GM23248 (cell line): ENCODE measurements around the gene KDM5A. TPM values are rescaled to one million over a fixed set of nuclear protein-coding genes. Genes with fewer than 3 reads are reported as not detected.

Experiments
- DNase-seq: peaks from one replicate; pipeline ENCODE4 v3.0.0-alpha.2; 2015
- H2AFZ ChIP-seq: fragments of 200-600 bp; sonication (generic); 2 replicates; pipeline ENCODE4 v1.6.1; 2016; ENCODE audit warnings: antibody characterized with exemption
- H3F3A ChIP-seq: fragments of 200-600 bp; sonication (generic); 2 replicates; pipeline ENCODE4 v1.6.1; 2016; ENCODE audit warnings: mild to moderate bottlenecking, antibody characterized with exemption, mixed run types; ENCODE audit not compliant: insufficient read depth
- H3K27ac ChIP-seq: fragments of 200-600 bp; sonication (generic); 2 replicates; pipeline ENCODE4 v1.5.1; 2016; ENCODE audit warnings: mild to moderate bottlenecking
- H3K27me3 ChIP-seq: fragments of 200-600 bp; sonication (generic); replicated peaks from 2 replicates; pipeline ENCODE4 v1.6.1; 2016; ENCODE audit warnings: mild to moderate bottlenecking; ENCODE audit not compliant: insufficient read depth
- H3K36me3 ChIP-seq: fragments of 200-600 bp; sonication (generic); 2 replicates; pipeline ENCODE4 v1.6.1; 2016; ENCODE audit warnings: low read depth, mild to moderate bottlenecking
- H3K4me1 ChIP-seq: fragments of 200-600 bp; sonication (generic); 2 replicates; pipeline ENCODE4 v1.6.1; 2016; ENCODE audit warnings: mild to moderate bottlenecking; ENCODE audit not compliant: insufficient read depth
- H3K4me2 ChIP-seq: fragments of 200-600 bp; sonication (generic); one replicate; pipeline ENCODE4 v1.6.1; 2016; ENCODE audit warnings: mild to moderate bottlenecking; ENCODE audit not compliant: unreplicated experiment
- H3K4me3 ChIP-seq: fragments of 200-600 bp; sonication (generic); 2 replicates; pipeline ENCODE4 v1.5.1; 2016; ENCODE audit warnings: mild to moderate bottlenecking
- H3K79me2 ChIP-seq: fragments of 200-600 bp; sonication (generic); 2 replicates; pipeline ENCODE4 v1.6.1; 2016; ENCODE audit warnings: mild to moderate bottlenecking; ENCODE audit not compliant: insufficient read depth
- H3K9ac ChIP-seq: fragments of 200-600 bp; sonication (generic); 2 replicates; pipeline ENCODE4 v1.6.1; 2016; ENCODE audit warnings: mild to moderate bottlenecking
- H3K9me2 ChIP-seq: fragments of 200-600 bp; sonication (generic); 2 replicates; pipeline ENCODE4 v1.6.1; 2016; ENCODE audit warnings: mixed run types, mild to moderate bottlenecking, moderate library complexity; ENCODE audit not compliant: insufficient read depth
- H3K9me3 ChIP-seq: fragments of 200-600 bp; sonication (generic); one replicate; pipeline ENCODE4 v1.6.1; 2017; ENCODE audit warnings: low read depth
- H4K20me1 ChIP-seq: fragments of 200-600 bp; sonication (generic); 2 replicates; pipeline ENCODE4 v1.6.0; 2016; ENCODE audit not compliant: insufficient read depth
- EZH2 ChIP-seq: fragments of 200-600 bp; sonication (generic); IDR thresholded peaks from 2 replicates; pipeline ENCODE4 v1.6.1; 2018; ENCODE audit warnings: antibody characterized with exemption, mild to moderate bottlenecking; ENCODE audit not compliant: insufficient read depth, poor library complexity, severe bottlenecking
- EZH2phosphoT487 ChIP-seq: fragments of 200-600 bp; sonication (generic); IDR thresholded peaks from 2 replicates; pipeline ENCODE4 v1.6.1; 2018; ENCODE audit warnings: antibody characterized with exemption, moderate library complexity, mild to moderate bottlenecking, low read depth; ENCODE audit not compliant: insufficient read depth
- WGBS, 2 experiments: methylation state at CpG; one replicate each; pipeline ENCODE4 v1.1.6; 2015 to 2017; ENCODE audit warnings: low lambda C conversion rate in 2 of 2, low coverage in 1 of 2; ENCODE audit errors: missing lambda C conversion rate in 2 of 2; 5-methylcytosine and 5-hydroxymethylcytosine counted together
- in situ Hi-C: fragments of 300-500 bp; cut with MboI; formaldehyde crosslinking; loops from 2 replicates; pipeline ENCODE4 v1.15.0; 2020
- polyA plus RNA-seq: library from polyadenylated mRNA; unstranded; fragments of >200 nt; fragmentation: Nextera tagmentation; extraction: Ambion mirVana; gene quantifications from 2 replicates; pipeline ENCODE4 v1.2.1, GENCODE V29; 2016
- total RNA-seq: library from RNA; depleted of rRNA; stranded (reverse); fragments of >200 nt; shearing (Covaris generic); gene quantifications from 2 replicates; pipeline ENCODE4 v1.2.3, GENCODE V29; 2014

The KDM5A gene
- total and polyA plus RNA-seq, 2 experiments from 2014 or later = 25.1 to 31.4 TPM

- Histone ChIP-seq H3K9me2 (no peaks in the 10 kb centered on the region), H3K79me2 (no peaks in the 10 kb centered on the region), H2AFZ (no peak overlapping the region), H3K36me3 (peaks cover 14% of the 10 kb centered on the region; the same call in 1 of the 2 replicates), H3K4me1 (no peaks in the 10 kb centered on the region), H3K9ac (no peak overlapping the region), H3K9me3 (no peaks in the 10 kb centered on the region), H3K27ac (no peak overlapping the region), H3K4me3 (no peak overlapping the region), H4K20me1 (no peaks in the 10 kb centered on the region), H3F3A (no peaks in the 10 kb centered on the region), H3K4me2 (no peak overlapping the region), H3K27me3 (no peaks in the 10 kb centered on the region)
- TF ChIP-seq EZH2 = no peak
- no peak for TF ChIP-seq EZH2phosphoT487
- WGBS, 2 experiments = 53 to 55% methylated on average over 2 of the region's 2 CpGs
- no peak for DNase-seq
- in situ Hi-C loops = no loop called here
Measured at GRCh38 chr12:414859-415258, 25.7 kb upstream of the KDM5A start.

- peak overlapping the region; percentile 95 for H3K4me3 ChIP-seq
- H3K9me2 ChIP-seq = no peaks in the 10 kb centered on the region
- no peaks in the 10 kb centered on the region for H3K27me3 ChIP-seq
- in situ Hi-C loops = no loop called here
- H3K4me2 ChIP-seq = peak overlapping the region; percentile 94
- H3K27ac ChIP-seq = peak overlapping the region; percentile 72
- H3K79me2 ChIP-seq = peaks cover 28% of the 10 kb centered on the region
- TF ChIP-seq EZH2 = no peak
- TF ChIP-seq EZH2phosphoT487 = no peak
- no peaks in the 10 kb centered on the region for H4K20me1 ChIP-seq
- peak overlapping the region; percentile 82 for H3K9ac ChIP-seq
- H3K4me1 ChIP-seq = peaks cover 2% of the 10 kb centered on the region
- H3K36me3 ChIP-seq = no peaks in the 10 kb centered on the region
- DNase-seq = peak; percentile 74
- H2AFZ ChIP-seq = peak overlapping the region; percentile 91
- H3K9me3 ChIP-seq = no peaks in the 10 kb centered on the region
- no peaks in the 10 kb centered on the region for H3F3A ChIP-seq
- 2 to 3% methylated on average over 8 of the region's 8 CpGs for WGBS, 2 experiments
Measured at GRCh38 chr12:402029-402389, 12.9 kb upstream of the KDM5A start.

- 1% methylated on average over 45 of the region's 45 CpGs for WGBS, 2 experiments
- TF ChIP-seq EZH2phosphoT487 (no peak), EZH2 (no peak)
- no peaks in the 10 kb centered on the region for H4K20me1 ChIP-seq
- H3K36me3 ChIP-seq = no peaks in the 10 kb centered on the region
- no peaks in the 10 kb centered on the region for H3F3A ChIP-seq
- peak within 1 kb of the TSS; percentile 95 for H3K4me3 ChIP-seq
- H3K9me3 ChIP-seq = no peaks in the 10 kb centered on the region
- H3K4me2 ChIP-seq = peak within 1 kb of the TSS; percentile 94
- peak; percentile 96 for DNase-seq
- peaks cover 28% of the 10 kb centered on the region for H3K79me2 ChIP-seq
- H2AFZ ChIP-seq = peak within 1 kb of the TSS; percentile 91
- H3K27ac ChIP-seq = peak within 1 kb of the TSS; percentile 72
- in situ Hi-C loops = no loop called here
- no peaks in the 10 kb centered on the region for H3K9me2 ChIP-seq
- no peaks in the 10 kb centered on the region for H3K27me3 ChIP-seq
- H3K9ac ChIP-seq = peak within 1 kb of the TSS; percentile 82
- no peaks in the 10 kb centered on the region for H3K4me1 ChIP-seq
Measured at GRCh38 chr12:401235-402028, 12.3 kb upstream of the KDM5A start, which contains the start of gene CCDC77. TSS of gene CCDC77 (plus strand) at chr12:401644. CDS start at chr12:409384, 7,740 bp downstream.

GRCh38 chr12:400828-401227 is 11.7 kb upstream of the KDM5A start:
- Histone ChIP-seq H3K27me3 (no peaks in the 10 kb centered on the region), H3K27ac (no peak overlapping the region), H2AFZ (peak overlapping the region; percentile 91), H3K9ac (peak overlapping the region; percentile 82), H3K4me3 (peak overlapping the region; percentile 95), H3K4me2 (peak overlapping the region; percentile 94), H3K4me1 (no peaks in the 10 kb centered on the region), H3K9me3 (no peaks in the 10 kb centered on the region), H4K20me1 (no peaks in the 10 kb centered on the region), H3F3A (no peaks in the 10 kb centered on the region), H3K36me3 (no peaks in the 10 kb centered on the region), H3K79me2 (peaks cover 28% of the 10 kb centered on the region), H3K9me2 (no peaks in the 10 kb centered on the region)
- DNase-seq = no peak
- in situ Hi-C loops = no loop called here
- WGBS, 2 experiments = 52 to 55% methylated on average over 8 of the region's 8 CpGs
- TF ChIP-seq EZH2phosphoT487 = no peak
- no peak for TF ChIP-seq EZH2
